ENCODE results near the gene CNTNAP1.
A peak's percentile ranks its signal among the peaks of the same experiment; 100 is the strongest.
"Not testable (repeated sequence)": the region's sequence is repeated elsewhere in the genome, so short reads cannot be mapped to it uniquely, and the experiment has no call there.

The CNTNAP1 gene

GRCh38 chr17:42681976-42682721 is at the start of gene CNTNAP1:
TSS of gene CNTNAP1 (plus strand) at chr17:42682531. CDS start at chr17:42682830, 299 bp downstream.
- DNase-seq: no peak

GRCh38 chr17:42632949-42633444 is 49.3 kb upstream of the CNTNAP1 start:
- no peak for DNase-seq

GRCh38 chr17:42639525-42640113 is 42.7 kb upstream of the CNTNAP1 start:
- no peak for DNase-seq

GRCh38 chr17:42640121-42640520 is 42.2 kb upstream of the CNTNAP1 start:
- DNase-seq: no peak

- no peak for DNase-seq
Measured at GRCh38 chr17:42642336-42642735, 40.0 kb upstream of the CNTNAP1 start.

- DNase-seq: no peak
Measured at GRCh38 chr17:42647778-42648177, 34.6 kb upstream of the CNTNAP1 start.

- no peak for DNase-seq
Measured at GRCh38 chr17:42651392-42651791, 30.9 kb upstream of the CNTNAP1 start.

- DNase-seq: no peak
Measured at GRCh38 chr17:42653179-42654124, 28.9 kb upstream of the CNTNAP1 start.

GRCh38 chr17:42655528-42655927 is 26.8 kb upstream of the CNTNAP1 start:
- DNase-seq: no peak

GRCh38 chr17:42657824-42658588 is 24.3 kb upstream of the CNTNAP1 start:
- DNase-seq: no peak

GRCh38 chr17:42659079-42659931 is 23.0 kb upstream of the CNTNAP1 start, which contains the start of gene TUBG2:
TSS of gene TUBG2 (plus strand) at chr17:42659284. CDS start at chr17:42659504, 220 bp downstream.
- DNase-seq: peak; percentile 81

GRCh38 chr17:42659932-42660274 is 22.4 kb upstream of the CNTNAP1 start:
- DNase-seq: not testable (repeated sequence)

- DNase-seq: no peak
Measured at GRCh38 chr17:42660692-42661345, 21.5 kb upstream of the CNTNAP1 start.

GRCh38 chr17:42665581-42666001 is 16.7 kb upstream of the CNTNAP1 start:
- no peak for DNase-seq

- not testable (repeated sequence) for DNase-seq
Measured at GRCh38 chr17:42666126-42666525, 16.2 kb upstream of the CNTNAP1 start.

- DNase-seq: no peak
Measured at GRCh38 chr17:42667088-42667951, 15.0 kb upstream of the CNTNAP1 start.

- DNase-seq: no peak
Measured at GRCh38 chr17:42669705-42669976, 12.7 kb upstream of the CNTNAP1 start.

GRCh38 chr17:42669977-42670788 is 12.1 kb upstream of the CNTNAP1 start:
- no peak for DNase-seq

Data from stimulated activated CD4-positive, alpha-beta T cell treated with anti-CD3 and anti-CD28 coated beads, Interleukin-12 subunit alpha, Interleukin-12 subunit beta, amount 100 ng/mL, for 4 hours (primary cell).